ENCODE results near the gene BABAM2.

The BABAM2 gene

GRCh38 chr2:28339516-28340175 is 449.1 kb downstream of the BABAM2 start:
- DNase-seq: no peak

GRCh38 chr2:28340312-28341202 is 450.0 kb downstream of the BABAM2 start:
- no peak for DNase-seq

- no peak for DNase-seq
Observed at GRCh38 chr2:28341208-28341891, 450.8 kb downstream of the BABAM2 start.

GRCh38 chr2:28342081-28342967 is 451.8 kb downstream of the BABAM2 start:
- peak; percentile 30 for DNase-seq

- DNase-seq: no peak
Observed at GRCh38 chr2:28343184-28343942, 452.8 kb downstream of the BABAM2 start.

- no peak for DNase-seq
Observed at GRCh38 chr2:28343971-28344715, 453.6 kb downstream of the BABAM2 start.

- no peak for DNase-seq
Observed at GRCh38 chr2:28344756-28345373, 454.3 kb downstream of the BABAM2 start.

- DNase-seq: no peak
Observed at GRCh38 chr2:28345619-28346018, 455.1 kb downstream of the BABAM2 start.

GRCh38 chr2:28346587-28346986 is 456.1 kb downstream of the BABAM2 start:
- DNase-seq: no peak

- no peak for DNase-seq
Observed at GRCh38 chr2:28347193-28347592, 456.7 kb downstream of the BABAM2 start.

- no peak for DNase-seq
Observed at GRCh38 chr2:28347596-28347995, 457.1 kb downstream of the BABAM2 start.

- no peak for DNase-seq
Observed at GRCh38 chr2:28348149-28348567, 457.6 kb downstream of the BABAM2 start.

GRCh38 chr2:28348921-28349320 is 458.4 kb downstream of the BABAM2 start:
- no peak for DNase-seq

GRCh38 chr2:28349546-28350165 is 459.1 kb downstream of the BABAM2 start:
- DNase-seq: no peak

- no peak for DNase-seq
Observed at GRCh38 chr2:28350196-28350595, 459.7 kb downstream of the BABAM2 start.

- DNase-seq: no peak
Observed at GRCh38 chr2:28350791-28351285, 460.3 kb downstream of the BABAM2 start.

- no peak for DNase-seq
Observed at GRCh38 chr2:28351621-28352020, 461.1 kb downstream of the BABAM2 start.

- DNase-seq: no peak
Observed at GRCh38 chr2:28352104-28352503, 461.6 kb downstream of the BABAM2 start.

- no peak for DNase-seq
Observed at GRCh38 chr2:28352610-28353195, 462.2 kb downstream of the BABAM2 start.
